ENCODE results near the gene FNDC1. TPM values are rescaled to one million over a fixed set of nuclear protein-coding genes. Genes with fewer than 3 reads are reported as not detected.

Gene FNDC1
- total RNA-seq, 2 donors from 2014 or later = 4.1 to 5.3 TPM

- no peaks in the 10 kb centered on the region for H3K9me3 ChIP-seq
- peak; percentile 20 for DNase-seq (ENCODE audit: low spot score)
Observed at GRCh38 chr6:159174263-159174969, 5.2 kb downstream of the FNDC1 start.

GRCh38 chr6:159176913-159177312, 7.7 kb downstream of the FNDC1 start:
- no peak for DNase-seq (ENCODE audit: low spot score)
- H3K4me1 ChIP-seq (ENCODE audit: control insufficient read depth in 1 of 2, low read depth in 2 of 2) = peaks cover 0 to 8% of the 10 kb centered on the region in 2 donors
- H3K9me3 ChIP-seq = no peaks in the 10 kb centered on the region
- H3K27ac ChIP-seq = no peak overlapping the region
- ATAC-seq (ENCODE audit: insufficient number of reproducible peaks, low FRiP score, low read depth) = no peak
- H3K4me3 ChIP-seq = no peak overlapping the region
- no peak for TF ChIP-seq CTCF (IDR thresholded peaks at IDR 0.05)
- H3K27me3 ChIP-seq (replicated peaks; ENCODE audit: insufficient read depth) = no peaks in the 10 kb centered on the region
- H3K36me3 ChIP-seq = no peaks in the 10 kb centered on the region

More at GRCh38 chr6:159174263-159174969, 5.2 kb downstream of the FNDC1 start:
- Histone ChIP-seq H3K4me1 (ENCODE audit: control insufficient read depth in 1 of 2, low read depth in 2 of 2) (peaks cover 0 to 27% of the 10 kb centered on the region in 2 donors), H3K4me3 (peak overlapping the region; percentile 35), H3K36me3 (no peaks in the 10 kb centered on the region), H3K27me3 (replicated peaks; ENCODE audit: insufficient read depth) (no peaks in the 10 kb centered on the region), H3K27ac (no peak overlapping the region)
- no peak for ATAC-seq (ENCODE audit: insufficient number of reproducible peaks, low FRiP score, low read depth)
- peak; percentile 91 for TF ChIP-seq CTCF (IDR thresholded peaks at IDR 0.05)

- no peaks in the 10 kb centered on the region for H3K9me3 ChIP-seq
- no peak for ATAC-seq (ENCODE audit: insufficient number of reproducible peaks, low FRiP score, low read depth)
- no peaks in the 10 kb centered on the region for H3K27me3 ChIP-seq (replicated peaks; ENCODE audit: insufficient read depth)
- H3K4me1 ChIP-seq (ENCODE audit: control insufficient read depth in 1 of 2, low read depth in 2 of 2) = peaks cover 0 to 4% of the 10 kb centered on the region in 2 donors
- no peak for DNase-seq (ENCODE audit: low spot score)
- H3K27ac ChIP-seq = no peak overlapping the region
- H3K4me3 ChIP-seq = no peak overlapping the region
- no peak for TF ChIP-seq CTCF (IDR thresholded peaks at IDR 0.05)
- H3K36me3 ChIP-seq = no peaks in the 10 kb centered on the region
Observed at GRCh38 chr6:159178847-159179246, 9.6 kb downstream of the FNDC1 start.

- Histone ChIP-seq H3K9me3 (no peaks in the 10 kb centered on the region), H3K4me3 (no peak overlapping the region), H3K27ac (no peak overlapping the region), H3K27me3 (replicated peaks; ENCODE audit: insufficient read depth) (no peaks in the 10 kb centered on the region), H3K36me3 (no peaks in the 10 kb centered on the region), H3K4me1 (ENCODE audit: control insufficient read depth in 1 of 2, low read depth in 2 of 2) (no peaks in the 10 kb centered on the region)
- ATAC-seq (ENCODE audit: insufficient number of reproducible peaks, low FRiP score, low read depth) (no peak), DNase-seq (ENCODE audit: low spot score) (no peak)
- TF ChIP-seq CTCF (IDR thresholded peaks at IDR 0.05) = no peak
Observed at GRCh38 chr6:159180001-159180400, 10.8 kb downstream of the FNDC1 start.

- no peak for DNase-seq (ENCODE audit: low spot score)
- no peak for TF ChIP-seq CTCF (IDR thresholded peaks at IDR 0.05)
- ATAC-seq (ENCODE audit: insufficient number of reproducible peaks, low FRiP score, low read depth) = no peak
- Histone ChIP-seq H3K36me3 (no peaks in the 10 kb centered on the region), H3K9me3 (no peaks in the 10 kb centered on the region), H3K4me1 (ENCODE audit: control insufficient read depth in 1 of 2, low read depth in 2 of 2) (peaks cover 0 to 3% of the 10 kb centered on the region in 2 donors), H3K27me3 (replicated peaks; ENCODE audit: insufficient read depth) (no peaks in the 10 kb centered on the region), H3K4me3 (no peak overlapping the region), H3K27ac (no peak overlapping the region)
Observed at GRCh38 chr6:159181914-159182313, 12.7 kb downstream of the FNDC1 start.

Data from thoracic aorta (tissue), 2 donors.